Lung (tissue), 12 donors: ENCODE data around the gene RASA2. TPM values are rescaled to one million over a fixed set of nuclear protein-coding genes. Genes with fewer than 3 reads are reported as not detected.

Source experiments
- ATAC-seq: fragments of 200-7000 bp; cut with Tn5 transposase; one replicate; pipeline ENCODE4 v1.9.1; 2020; ENCODE audit warnings: moderate number of reproducible peaks; ENCODE audit not compliant: insufficient read depth, low FRiP score
- DNase-seq, 3 donors: peaks; one replicate each; pipeline ENCODE4 v3.0.0-alpha.2; 2013 to 2017
- H3K27ac ChIP-seq, 2 donors: one replicate each; pipeline ENCODE4 v1.5.1; 2013; ENCODE audit warnings: mild to moderate bottlenecking in 2 of 2, moderate library complexity in 2 of 2, control low read depth in 1 of 2, inconsistent platforms in 1 of 2, low read depth in 1 of 2, low read length in 1 of 2
- H3K27me3 ChIP-seq, 3 donors: one replicate each; pipeline ENCODE4 v1.5.1; 2013; ENCODE audit warnings: low read length in 2 of 3; ENCODE audit not compliant: control insufficient read depth in 3 of 3, insufficient read depth in 3 of 3
- H3K36me3 ChIP-seq, 4 donors: one replicate each; pipeline ENCODE4 v1.5.1; 2013; ENCODE audit warnings: low read length in 4 of 4, mild to moderate bottlenecking in 1 of 4, moderate library complexity in 1 of 4; ENCODE audit not compliant: control insufficient read depth in 4 of 4, insufficient read depth in 4 of 4
- H3K4me1 ChIP-seq, 5 donors: one replicate each; pipeline ENCODE4 v1.5.1; 2013; ENCODE audit warnings: low read length in 5 of 5, mild to moderate bottlenecking in 2 of 5, moderate library complexity in 1 of 5; ENCODE audit not compliant: control insufficient read depth in 5 of 5, insufficient read depth in 5 of 5
- H3K4me3 ChIP-seq: one replicate; pipeline ENCODE4 v1.5.1; 2013; ENCODE audit warnings: mild to moderate bottlenecking, control low read depth, moderate library complexity
- H3K9ac ChIP-seq, 2 donors: one replicate each; pipeline ENCODE4 v1.5.1; 2013; ENCODE audit warnings: low read length in 2 of 2, control low read depth in 1 of 2; ENCODE audit not compliant: insufficient read depth in 1 of 2
- H3K9me3 ChIP-seq, 4 donors: one replicate each; pipeline ENCODE4 v1.5.1; 2013; ENCODE audit warnings: low read length in 3 of 4, mild to moderate bottlenecking in 1 of 4, moderate library complexity in 1 of 4; ENCODE audit not compliant: control insufficient read depth in 4 of 4, insufficient read depth in 3 of 4
- WGBS, 2 donors: extraction: QIAGEN DNeasy Blood & Tissue Kit; methylation state at CpG; one replicate each; pipeline ENCODE4 v1.1.7; 2013; 5-methylcytosine and 5-hydroxymethylcytosine counted together
- polyA plus RNA-seq, 2 donors: library from polyadenylated mRNA; stranded (reverse); fragments of 200-250 nt; gene quantifications; one replicate each; pipeline ENCODE4 v1.2.1, GENCODE V29; 2013
- total RNA-seq, 2 donors: library from RNA; depleted of rRNA in 1 of 2; stranded (reverse); fragments of >200 nt in 1 of 2; gene quantifications; one replicate each; pipeline ENCODE4 v1.2.1, GENCODE V29; 2014 to 2021
- TF ChIP-seq, protein P1 (sequence below): IDR thresholded peaks from 2 replicates; pipeline ENCODE4 v1.5.1; 2012; ENCODE audit warnings: mild to moderate bottlenecking; ENCODE audit errors: control extremely low read depth, extremely low read depth
- donor health status: control.
- donor health status: control.
- donor health status: Bipolar disorder and iron deficiency.
- donor health status: healthy.
- donor health status: DM: yes; HTN: yes; CAD: no.

RASA2 gene
- total and polyA plus RNA-seq, 4 donors: 6.8 to 27.4 (median 12.9) TPM

GRCh38 chr3:141655801-141656200 is 169.0 kb downstream of the RASA2 start:
- peaks cover 0 to 5% (median 0%) of the 10 kb centered on the region in 4 donors for H3K9me3 ChIP-seq
- ATAC-seq (no peak), DNase-seq (no peak)
- H3K4me1 ChIP-seq: peaks cover 0 to 15% (median 0%) of the 10 kb centered on the region in 5 donors
- no peaks in the 10 kb centered on the region for H3K36me3 ChIP-seq
- WGBS, 2 donors: 79 to 86% methylated on average over 4 of the region's 4 CpGs
- H3K4me3 ChIP-seq: no peak overlapping the region
- H3K27me3 ChIP-seq: peaks cover 0 to 7% (median 0%) of the 10 kb centered on the region in 3 donors
- no peak overlapping the region for H3K9ac ChIP-seq
- H3K27ac ChIP-seq: no peak overlapping the region
- TF ChIP-seq, protein P1, sequence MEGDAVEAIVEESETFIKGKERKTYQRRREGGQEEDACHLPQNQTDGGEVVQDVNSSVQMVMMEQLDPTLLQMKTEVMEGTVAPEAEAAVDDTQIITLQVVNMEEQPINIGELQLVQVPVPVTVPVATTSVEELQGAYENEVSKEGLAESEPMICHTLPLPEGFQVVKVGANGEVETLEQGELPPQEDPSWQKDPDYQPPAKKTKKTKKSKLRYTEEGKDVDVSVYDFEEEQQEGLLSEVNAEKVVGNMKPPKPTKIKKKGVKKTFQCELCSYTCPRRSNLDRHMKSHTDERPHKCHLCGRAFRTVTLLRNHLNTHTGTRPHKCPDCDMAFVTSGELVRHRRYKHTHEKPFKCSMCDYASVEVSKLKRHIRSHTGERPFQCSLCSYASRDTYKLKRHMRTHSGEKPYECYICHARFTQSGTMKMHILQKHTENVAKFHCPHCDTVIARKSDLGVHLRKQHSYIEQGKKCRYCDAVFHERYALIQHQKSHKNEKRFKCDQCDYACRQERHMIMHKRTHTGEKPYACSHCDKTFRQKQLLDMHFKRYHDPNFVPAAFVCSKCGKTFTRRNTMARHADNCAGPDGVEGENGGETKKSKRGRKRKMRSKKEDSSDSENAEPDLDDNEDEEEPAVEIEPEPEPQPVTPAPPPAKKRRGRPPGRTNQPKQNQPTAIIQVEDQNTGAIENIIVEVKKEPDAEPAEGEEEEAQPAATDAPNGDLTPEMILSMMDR: no peak

- H3K27ac ChIP-seq: no peak overlapping the region
- H3K9ac ChIP-seq: no peak overlapping the region
- peaks cover 0 to 15% (median 0%) of the 10 kb centered on the region in 5 donors for H3K4me1 ChIP-seq
- H3K4me3 ChIP-seq: no peak overlapping the region
- TF ChIP-seq, protein P1: no peak
- peaks cover 0 to 7% (median 0%) of the 10 kb centered on the region in 3 donors for H3K27me3 ChIP-seq
- ATAC-seq: no peak
- WGBS, 2 donors: 83 to 86% methylated on average over 4 of the region's 4 CpGs
- DNase-seq: no peak
- peaks cover 0 to 5% (median 0%) of the 10 kb centered on the region in 4 donors for H3K9me3 ChIP-seq
- H3K36me3 ChIP-seq: no peaks in the 10 kb centered on the region
Measured at GRCh38 chr3:141656771-141657170, 169.9 kb downstream of the RASA2 start.

- TF ChIP-seq, protein P1: no peak
- ATAC-seq: no peak
Measured at GRCh38 chr3:141657516-141657915, 170.7 kb downstream of the RASA2 start.

More at GRCh38 chr3:141657516-141657915, 170.7 kb downstream of the RASA2 start:
- H3K27ac ChIP-seq: no peak overlapping the region
- no peak overlapping the region for H3K4me3 ChIP-seq
- no peaks in the 10 kb centered on the region for H3K36me3 ChIP-seq
- peaks cover 0 to 15% (median 0%) of the 10 kb centered on the region in 5 donors for H3K4me1 ChIP-seq
- DNase-seq: no peak
- no peak overlapping the region for H3K9ac ChIP-seq
- peaks cover 0 to 5% (median 0%) of the 10 kb centered on the region in 4 donors for H3K9me3 ChIP-seq
- peaks cover 0 to 7% (median 0%) of the 10 kb centered on the region in 3 donors for H3K27me3 ChIP-seq
